ENCODE measurements around the gene TAPT1. TPM values are rescaled to one million over a fixed set of nuclear protein-coding genes. Genes with fewer than 3 reads are reported as not detected.
"Not testable (repeated sequence)": the region's sequence is repeated elsewhere in the genome, so short reads cannot be mapped to it uniquely, and the experiment has no call there.

TAPT1 gene
- total and polyA plus RNA-seq, 2 of the 13 experiments (the other 11 are each of a cell fraction or from before 2014, with no cell fraction given): 24.5 to 25.3 TPM

- FAIRE-seq (no peak), DNase-seq (ENCODE audit: low spot score) (peak; percentile 9), ATAC-seq (peak; percentile 48; the same call in 2 of the 3 replicates)
- ChIA-PET CTCF (ENCODE audit: low intra/inter-chr PET ratio, low total read pairs) (no interaction called here), POLR2A (no interaction called here)
- Histone ChIP-seq H2AFZ (ENCODE audit: low read length) (no peak overlapping the region), H3K4me3 (replicated peaks in 1 of 3; ENCODE audit: insufficient read depth in 1 of 3, low read depth in 2 of 3, low read length in 3 of 3) (no peak overlapping the region), H3K9me3 (ENCODE audit: low read length) (no peaks in the 10 kb centered on the region), H4K20me1 (ENCODE audit: insufficient read depth, low read length) (no peaks in the 10 kb centered on the region), H3K4me2 (ENCODE audit: low read depth, low read length) (no peak overlapping the region), H3K36me3 (replicated peaks in 1 of 2; ENCODE audit: control insufficient read depth in 1 of 2, insufficient read depth in 2 of 2, low read length in 2 of 2) (no peaks in the 10 kb centered on the region), H3K4me1 (ENCODE audit: insufficient read depth, low read length) (no peaks in the 10 kb centered on the region), H3K27ac (ENCODE audit: extremely low read length, insufficient read depth, low read length) (no peak overlapping the region), H3K79me2 (ENCODE audit: insufficient read depth, low read length) (no peaks in the 10 kb centered on the region), H3K9ac (ENCODE audit: insufficient read depth, low read depth, low read length) (no peak overlapping the region), H3K27me3 (ENCODE audit: control insufficient read depth in 1 of 2, insufficient read depth in 2 of 2, low read length in 2 of 2) (no peaks in the 10 kb centered on the region)
- 23% methylated on average over 6 of the region's 6 CpGs for WGBS (ENCODE audit: low lambda C conversion rate)
- intact Hi-C loops (cut with micrococcal nuclease; ENCODE audit: unreplicated experiment): no loop called here
- no TSS peak for BruUV-seq (replicated peaks)
- TF ChIP-seq STAG1 (CRISPR knock-in tag; IDR thresholded peaks at IDR 0.05): peak; percentile 40
- no peak for TF ChIP-seq ZKSCAN8 (CRISPR knock-in tag; IDR thresholded peaks at IDR 0.05; ENCODE audit: borderline replicate concordance)
- TF ChIP-seq SMC3 (IDR thresholded peaks at IDR 0.05; ENCODE audit: low read length): peak; percentile 7; the same call in 1 of the 2 replicates
- peak; percentile 38; the same call in 1 of the 2 replicates for TF ChIP-seq CTCF (CRISPR knock-in tag; IDR thresholded peaks at IDR 0.05)
- in situ Hi-C loops (cut with HindIII; ENCODE audit: extremely low pct_ligation_motif_present, low pct_unique_long_range_greater_than_20kb): loop anchor here (25.0 kb wide), 1 partner anchor 783 kb away; no protein-coding TSS in a partner anchor
Observed at GRCh38 chr4:16270454-16271328, 44.4 kb upstream of the TAPT1 start.

GRCh38 chr4:16269742-16270453 is 43.6 kb upstream of the TAPT1 start:
- H3K27me3 ChIP-seq (ENCODE audit: control insufficient read depth in 1 of 2, insufficient read depth in 2 of 2, low read length in 2 of 2); H4K20me1 ChIP-seq (ENCODE audit: insufficient read depth, low read length); DNase-seq (ENCODE audit: low spot score); BruUV-seq (replicated peaks); H3K36me3 ChIP-seq (replicated peaks in 1 of 2; ENCODE audit: control insufficient read depth in 1 of 2, insufficient read depth in 2 of 2, low read length in 2 of 2); H3K4me1 ChIP-seq (ENCODE audit: insufficient read depth, low read length); ATAC-seq; H3K9ac ChIP-seq (ENCODE audit: insufficient read depth, low read depth, low read length); POLR2A ChIA-PET; FAIRE-seq; CTCF ChIA-PET (ENCODE audit: low intra/inter-chr PET ratio, low total read pairs); H3K4me2 ChIP-seq (ENCODE audit: low read depth, low read length); H3K27ac ChIP-seq (ENCODE audit: extremely low read length, insufficient read depth, low read length); H3K9me3 ChIP-seq (ENCODE audit: low read length); H3K4me3 ChIP-seq (replicated peaks in 1 of 3; ENCODE audit: insufficient read depth in 1 of 3, low read depth in 2 of 3, low read length in 3 of 3); H2AFZ ChIP-seq (ENCODE audit: low read length); H3K79me2 ChIP-seq (ENCODE audit: insufficient read depth, low read length): not testable (repeated sequence)
- 86% methylated on average over 4 of the region's 4 CpGs for WGBS (ENCODE audit: low lambda C conversion rate)
- in situ Hi-C loops (cut with HindIII; ENCODE audit: extremely low pct_ligation_motif_present, low pct_unique_long_range_greater_than_20kb): loop anchor here (5.0 to 25.0 kb wide), 3 partner anchors 55 to 783 kb away; no protein-coding TSS in a partner anchor
- intact Hi-C loops (cut with micrococcal nuclease; ENCODE audit: unreplicated experiment): loop anchor here (10.0 kb wide), 1 partner anchor 795 kb away; no protein-coding TSS in a partner anchor

Measured in HepG2 (cell line).